ENCODE measurements around the gene TMEM132A. TPM values are rescaled to one million over a fixed set of nuclear protein-coding genes. Genes with fewer than 3 reads are reported as not detected.

Gene TMEM132A
- polyA plus RNA-seq, 2 of the 4 experiments (the other 2 are of a cell fraction), result 18.1 to 88.0 TPM

- TF ChIP-seq E2F6 (IDR thresholded peaks at IDR 0.05; ENCODE audit: borderline replicate concordance, low read depth) (peak; percentile 99), MAZ (IDR thresholded peaks at IDR 0.05; ENCODE audit: borderline replicate concordance, low read depth, low read length) (no peak), MYC (IDR thresholded peaks at IDR 0.05; ENCODE audit: borderline replicate concordance, low read length) (0 out of 2 replicates have a peak, but pooled peaks have one; percentile 51), CBX8 (IDR thresholded peaks at IDR 0.05) (no peak), TP53 (CRISPR knock-in tag; IDR thresholded peaks at IDR 0.05) (no peak), NR3C1 (IDR thresholded peaks at IDR 0.05) (no peak)
- TF ChIP-seq, protein P1, sequence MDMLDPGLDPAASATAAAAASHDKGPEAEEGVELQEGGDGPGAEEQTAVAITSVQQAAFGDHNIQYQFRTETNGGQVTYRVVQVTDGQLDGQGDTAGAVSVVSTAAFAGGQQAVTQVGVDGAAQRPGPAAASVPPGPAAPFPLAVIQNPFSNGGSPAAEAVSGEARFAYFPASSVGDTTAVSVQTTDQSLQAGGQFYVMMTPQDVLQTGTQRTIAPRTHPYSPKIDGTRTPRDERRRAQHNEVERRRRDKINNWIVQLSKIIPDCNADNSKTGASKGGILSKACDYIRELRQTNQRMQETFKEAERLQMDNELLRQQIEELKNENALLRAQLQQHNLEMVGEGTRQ (IDR thresholded peaks at IDR 0.05), result 0 out of 2 replicates have a peak, but pooled peaks have one; percentile 8
Observed at GRCh38 chr11:60913793-60914632, 10.2 kb upstream of the TMEM132A start, which contains the start of gene TMEM109 (continued).

DNA sequence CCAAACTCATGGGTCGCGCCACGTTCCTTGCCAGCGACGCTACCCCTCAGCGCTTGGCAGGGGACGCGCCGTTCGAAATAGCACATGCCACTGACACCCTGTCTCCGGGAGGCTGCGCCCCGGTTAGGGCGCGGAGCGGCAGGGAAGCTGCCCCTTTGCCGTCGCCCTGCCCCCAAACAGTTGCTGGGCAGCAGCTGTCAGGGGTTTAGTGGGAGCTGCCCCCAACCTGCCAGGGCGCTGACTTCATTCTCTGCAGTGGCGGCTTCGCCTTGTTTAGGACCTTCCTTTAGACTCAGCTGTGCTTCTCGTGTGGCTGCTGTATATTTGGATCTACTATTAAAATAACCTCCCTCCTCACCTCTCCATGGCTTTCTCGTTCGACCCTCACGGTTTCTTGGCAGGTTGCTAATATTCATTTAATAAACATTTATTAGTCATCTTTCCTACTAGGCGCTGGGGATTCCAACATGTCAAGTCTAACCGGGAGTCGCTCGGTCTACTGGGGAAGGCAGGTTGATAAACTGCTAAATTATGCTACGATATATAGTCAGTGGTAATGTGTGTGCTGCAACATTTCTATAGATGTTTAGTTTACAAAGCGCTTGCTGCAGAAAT lies 9.5 kb upstream of the TMEM132A start:
- POLR2A ChIA-PET, result interaction anchor here (1.0 to 1.7 kb wide), 2 partner anchors 9 to 10 kb away, joined by 4 to 5 read pairs; partner anchors contain the start of gene TMEM132A
- peaks cover 24% of the 10 kb centered on the region for H3K4me1 ChIP-seq
- H3K4me2 ChIP-seq, result peak overlapping the region; percentile 98
- H3K27ac ChIP-seq, result peak overlapping the region; percentile 91 to 94
- FAIRE-seq, result no peak
- H3K4me3 ChIP-seq, result peak overlapping the region; percentile 76
- CTCF ChIA-PET, result interaction anchor here (0.7 to 3.7 kb wide), 29 partner anchors 7 to 273 kb away, joined by 3 to 25 read pairs (median 4); partner anchors contain the start of genes PRPF19 and TMEM132A
- ATAC-seq, result peak; percentile 58 to 62
- 12% methylated on average over 14 of the region's 31 CpGs for WGBS (ENCODE audit: missing lambda C conversion rate)
- TF ChIP-seq RARB (CRISPR knock-in tag; IDR thresholded peaks at IDR 0.05) (no peak), BHLHE40 (IDR thresholded peaks at IDR 0.05; ENCODE audit: low read depth, low read length) (no peak), NPAS2 (CRISPR knock-in tag; IDR thresholded peaks at IDR 0.05; ENCODE audit: borderline replicate concordance) (no peak), RFX5 (IDR thresholded peaks at IDR 0.05) (no peak), HOXB5 (CRISPR knock-in tag; IDR thresholded peaks at IDR 0.05) (no peak), MYC (IDR thresholded peaks at IDR 0.05; ENCODE audit: borderline replicate concordance, low read length) (no peak)
- DNase-seq (ENCODE audit: low read depth in 1 of 2, low spot score in 1 of 2), result peak in 1 of 2 experiments; percentile 48
- no peaks in the 10 kb centered on the region for H3K9me3 ChIP-seq

DNA sequence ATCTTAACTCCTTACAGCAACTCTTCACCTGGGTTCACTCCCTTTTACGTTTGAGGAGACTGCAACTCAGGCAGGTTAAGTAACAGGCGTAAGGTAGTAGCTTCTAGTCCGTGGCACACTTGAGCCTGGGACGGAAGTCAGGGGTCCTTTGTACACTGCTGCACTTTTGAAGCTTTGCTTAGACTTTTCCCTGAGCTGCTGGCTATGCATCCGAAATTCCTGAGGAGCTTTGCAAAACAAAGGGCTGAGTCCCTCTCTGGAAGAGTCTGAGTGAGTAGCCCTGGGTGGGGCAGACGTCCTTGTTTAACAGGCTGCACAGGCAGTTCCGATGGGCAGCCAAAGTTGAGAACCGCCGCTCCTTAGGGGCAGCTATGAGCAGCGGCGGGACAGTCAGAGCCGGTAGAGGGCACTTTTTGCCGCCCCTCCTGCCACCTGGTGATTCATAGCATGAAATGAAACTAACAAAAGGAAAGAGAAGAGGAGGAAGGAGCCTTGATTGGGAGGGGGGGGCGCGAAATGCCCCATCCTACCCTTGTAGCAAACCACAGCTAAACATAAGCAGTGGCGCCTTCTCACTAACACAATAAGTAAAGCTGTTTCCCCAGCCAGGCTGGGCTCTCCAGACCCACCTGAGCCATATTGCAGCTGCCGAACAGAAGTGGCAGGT lies 8.9 kb upstream of the TMEM132A start:
- 16% methylated on average over 17 of the region's 17 CpGs for WGBS (ENCODE audit: missing lambda C conversion rate)
- ChIA-PET CTCF (interaction anchor here (0.7 to 3.7 kb wide), 33 partner anchors 8 to 378 kb away, joined by 3 to 25 read pairs (median 4); partner anchors contain the start of genes PRPF19 and TMEM132A), POLR2A (interaction anchor here (0.7 to 1.7 kb wide), 2 partner anchors 9 to 10 kb away, joined by 3 to 5 read pairs; partner anchors contain the start of gene TMEM132A)
- Histone ChIP-seq H3K9me3 (no peaks in the 10 kb centered on the region), H3K4me1 (peaks cover 24% of the 10 kb centered on the region), H3K27ac (peak overlapping the region; percentile 43 to 91; a peak in 4 of 6 replicates), H3K4me2 (peak overlapping the region; percentile 98), H3K4me3 (peak overlapping the region; percentile 76)
- DNase-seq (ENCODE audit: low read depth in 1 of 2, low spot score in 1 of 2), result peak; percentile 60 to 69
- FAIRE-seq, result no peak
- peak; percentile 55 to 70 for ATAC-seq
- TF ChIP-seq HEYL (CRISPR knock-in tag; IDR thresholded peaks at IDR 0.05) (no peak), MAFK (IDR thresholded peaks at IDR 0.05; ENCODE audit: partially characterized antibody) (no peak), ZC3H11A (IDR thresholded peaks at IDR 0.05) (no peak), HOXB5 (CRISPR knock-in tag; IDR thresholded peaks at IDR 0.05) (no peak), RCOR1 (IDR thresholded peaks at IDR 0.05; ENCODE audit: low read depth, low read length) (no peak), KDM1A (IDR thresholded peaks at IDR 0.05; ENCODE audit: low read depth) (no peak), RARB (CRISPR knock-in tag; IDR thresholded peaks at IDR 0.05) (no peak), GATA3 (IDR thresholded peaks at IDR 0.05; ENCODE audit: borderline replicate concordance) (no peak), FOSL2 (IDR thresholded peaks at IDR 0.05) (no peak), FOSL2 (CRISPR knock-in tag; IDR thresholded peaks at IDR 0.05) (peak; percentile 52), CHD2 (IDR thresholded peaks at IDR 0.05; ENCODE audit: low read length, partially characterized antibody) (no peak), TFCP2L1 (CRISPR knock-in tag; IDR thresholded peaks at IDR 0.05) (no peak), ESRRA (IDR thresholded peaks at IDR 0.05; ENCODE audit: borderline replicate concordance, low read length) (no peak), ATOH8 (CRISPR knock-in tag; IDR thresholded peaks at IDR 0.05; ENCODE audit: low read depth) (no peak), RAD21 (conservative IDR thresholded peaks at IDR 0.05 in 1 of 2, IDR thresholded peaks at IDR 0.05 in 1 of 2) (peak; percentile 44 to 55), SMC3 (IDR thresholded peaks at IDR 0.05) (peak; percentile 52), ZFP36 (IDR thresholded peaks at IDR 0.05; ENCODE audit: borderline replicate concordance, partially characterized antibody) (no peak), CBX8 (IDR thresholded peaks at IDR 0.05) (no peak), CHD4 (IDR thresholded peaks at IDR 0.05; ENCODE audit: borderline replicate concordance) (no peak), JUN (IDR thresholded peaks at IDR 0.05) (no peak)
- TF ChIP-seq, protein P1 (IDR thresholded peaks at IDR 0.05), result no peak
- TF ChIP-seq, protein P2, sequence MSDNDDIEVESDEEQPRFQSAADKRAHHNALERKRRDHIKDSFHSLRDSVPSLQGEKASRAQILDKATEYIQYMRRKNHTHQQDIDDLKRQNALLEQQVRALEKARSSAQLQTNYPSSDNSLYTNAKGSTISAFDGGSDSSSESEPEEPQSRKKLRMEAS (IDR thresholded peaks at IDR 0.05), result no peak

All from A549 (cell line).